PC-9 (cell line): ENCODE measurements around the gene BPIFA2.

Source experiments
- CTCF ChIP-seq: fragments of 200-600 bp; sonication (generic); conservative IDR thresholded peaks from 2 replicates; pipeline ENCODE4 v1.6.1; 2017; ENCODE audit warnings: mixed run types, antibody characterized with exemption, mild to moderate bottlenecking, moderate library complexity
- EZH2 ChIP-seq: fragments of 200-600 bp; sonication (generic); IDR thresholded peaks from 2 replicates; pipeline ENCODE4 v1.8.0; 2017; ENCODE audit warnings: antibody characterized with exemption, low read depth

- TF ChIP-seq CTCF: no peak
- no peak for TF ChIP-seq EZH2
Measured at GRCh38 chr20:33145521-33145920, 22.4 kb upstream of the BPIFA2 start.
